ENCODE measurements around the gene KIFAP3.

Gene KIFAP3

DNA sequence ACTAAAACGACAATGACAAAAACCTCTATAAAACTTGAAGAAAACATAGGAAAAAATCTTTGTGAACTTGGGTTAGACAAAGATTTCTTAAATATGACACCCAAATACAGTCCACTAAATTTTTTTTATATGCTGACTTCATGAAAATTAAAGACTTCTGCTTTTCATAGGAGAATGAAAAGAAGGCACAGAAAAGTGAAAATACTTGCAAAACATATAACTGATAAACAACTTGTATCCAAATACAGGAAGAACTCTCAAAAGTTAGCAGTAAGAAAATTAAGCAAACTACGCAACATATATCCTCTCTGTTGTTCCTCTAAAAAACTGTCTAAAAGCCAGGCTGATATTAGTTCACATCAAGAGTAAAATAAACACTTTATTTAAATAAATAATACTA, 53.6 kb downstream of the KIFAP3 start:
- TF ChIP-seq TAF1 (IDR thresholded peaks at IDR 0.05; ENCODE audit: low read depth) (no peak), YY1 (IDR thresholded peaks at IDR 0.05; ENCODE audit: low read depth) (no peak), EP300 (IDR thresholded peaks at IDR 0.05; ENCODE audit: borderline replicate concordance) (no peak), NFIC (IDR thresholded peaks at IDR 0.05) (no peak), EGR1 (IDR thresholded peaks at IDR 0.05) (no peak), TCF12 (IDR thresholded peaks at IDR 0.05; ENCODE audit: low read depth) (no peak), REST (IDR thresholded peaks at IDR 0.05; ENCODE audit: low read depth) (no peak)
- TF ChIP-seq, protein P1, sequence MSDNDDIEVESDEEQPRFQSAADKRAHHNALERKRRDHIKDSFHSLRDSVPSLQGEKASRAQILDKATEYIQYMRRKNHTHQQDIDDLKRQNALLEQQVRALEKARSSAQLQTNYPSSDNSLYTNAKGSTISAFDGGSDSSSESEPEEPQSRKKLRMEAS (IDR thresholded peaks at IDR 0.05), result no peak

- TF ChIP-seq CREB1 (IDR thresholded peaks at IDR 0.05; ENCODE audit: low read depth) (no peak), EP300 (IDR thresholded peaks at IDR 0.05; ENCODE audit: borderline replicate concordance) (no peak), EGR1 (IDR thresholded peaks at IDR 0.05) (no peak), ZBTB7A (IDR thresholded peaks at IDR 0.05; ENCODE audit: low read depth) (no peak), YY1 (IDR thresholded peaks at IDR 0.05; ENCODE audit: low read depth) (no peak), TCF12 (IDR thresholded peaks at IDR 0.05; ENCODE audit: low read depth) (no peak)
- TF ChIP-seq, protein P2, sequence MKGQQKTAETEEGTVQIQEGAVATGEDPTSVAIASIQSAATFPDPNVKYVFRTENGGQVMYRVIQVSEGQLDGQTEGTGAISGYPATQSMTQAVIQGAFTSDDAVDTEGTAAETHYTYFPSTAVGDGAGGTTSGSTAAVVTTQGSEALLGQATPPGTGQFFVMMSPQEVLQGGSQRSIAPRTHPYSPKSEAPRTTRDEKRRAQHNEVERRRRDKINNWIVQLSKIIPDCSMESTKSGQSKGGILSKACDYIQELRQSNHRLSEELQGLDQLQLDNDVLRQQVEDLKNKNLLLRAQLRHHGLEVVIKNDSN (IDR thresholded peaks at IDR 0.05), result no peak
- TF ChIP-seq, protein P1 (IDR thresholded peaks at IDR 0.05), result no peak
Measured at GRCh38 chr1:170017478-170017877, 57.0 kb downstream of the KIFAP3 start.

GRCh38 chr1:170012920-170013319, 61.6 kb downstream of the KIFAP3 start:
- TF ChIP-seq RAD21 (IDR thresholded peaks at IDR 0.05; ENCODE audit: low read depth) (no peak), TEAD4 (IDR thresholded peaks at IDR 0.05) (no peak), YY1 (IDR thresholded peaks at IDR 0.05; ENCODE audit: low read depth) (no peak), EP300 (IDR thresholded peaks at IDR 0.05; ENCODE audit: borderline replicate concordance) (no peak), ZBTB7A (IDR thresholded peaks at IDR 0.05; ENCODE audit: low read depth) (no peak), TAF1 (IDR thresholded peaks at IDR 0.05; ENCODE audit: low read depth) (no peak), CEBPB (IDR thresholded peaks at IDR 0.05) (no peak), REST (IDR thresholded peaks at IDR 0.05; ENCODE audit: low read depth) (no peak), FOXM1 (IDR thresholded peaks at IDR 0.05; ENCODE audit: borderline replicate concordance, low read depth) (no peak), CREB1 (IDR thresholded peaks at IDR 0.05; ENCODE audit: low read depth) (no peak)
- TF ChIP-seq, protein P1 (IDR thresholded peaks at IDR 0.05), result no peak

DNA sequence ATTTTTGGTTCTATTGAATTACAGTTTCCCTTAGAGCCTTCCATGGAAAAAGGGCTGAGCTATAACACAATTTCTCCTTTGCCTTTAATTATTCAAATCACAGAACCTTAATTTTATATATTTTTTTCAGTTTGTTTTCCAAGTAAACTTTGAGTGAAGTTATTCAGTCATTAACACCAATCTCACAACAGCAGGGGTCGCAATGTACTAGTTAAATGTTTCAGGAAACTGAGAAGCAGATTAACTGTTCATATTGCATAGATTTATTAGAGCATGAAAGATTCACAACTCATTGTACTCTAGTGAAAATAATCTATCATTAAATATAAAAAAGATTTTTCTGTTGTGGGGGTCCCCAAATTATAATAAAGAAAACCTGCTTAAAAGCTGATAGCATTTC, 64.1 kb downstream of the KIFAP3 start:
- TF ChIP-seq RAD21 (IDR thresholded peaks at IDR 0.05; ENCODE audit: low read depth) (peak; percentile 45), CREB1 (IDR thresholded peaks at IDR 0.05; ENCODE audit: low read depth) (no peak)

DNA sequence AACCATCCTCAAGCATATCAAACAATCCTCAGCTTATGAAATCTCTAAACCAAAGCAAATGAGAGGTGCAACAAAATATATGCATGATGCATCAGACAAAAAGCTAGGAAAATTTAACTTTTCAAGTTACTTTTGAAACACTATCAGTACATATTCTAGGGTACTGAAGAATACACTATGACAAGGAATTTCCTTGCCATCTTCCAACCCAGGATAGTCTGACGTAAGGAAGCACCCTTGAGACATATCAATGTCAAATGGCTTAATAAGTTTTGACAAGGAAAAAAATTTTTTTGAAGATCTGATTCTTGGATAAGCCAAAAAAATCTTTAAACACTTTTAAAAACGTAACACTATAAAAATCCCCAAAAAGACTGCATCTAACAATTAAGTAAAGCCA, 64.9 kb downstream of the KIFAP3 start:
- TF ChIP-seq CEBPB (IDR thresholded peaks at IDR 0.05) (no peak), CREB1 (IDR thresholded peaks at IDR 0.05; ENCODE audit: low read depth) (no peak), REST (IDR thresholded peaks at IDR 0.05; ENCODE audit: low read depth) (no peak)

- TF ChIP-seq FOXM1 (IDR thresholded peaks at IDR 0.05; ENCODE audit: borderline replicate concordance, low read depth) (no peak), REST (IDR thresholded peaks at IDR 0.05; ENCODE audit: low read depth) (no peak), RAD21 (IDR thresholded peaks at IDR 0.05; ENCODE audit: low read depth) (no peak), TCF12 (IDR thresholded peaks at IDR 0.05; ENCODE audit: low read depth) (no peak), NFIC (IDR thresholded peaks at IDR 0.05) (no peak), TAF1 (IDR thresholded peaks at IDR 0.05; ENCODE audit: low read depth) (no peak), EGR1 (IDR thresholded peaks at IDR 0.05) (no peak), EP300 (IDR thresholded peaks at IDR 0.05; ENCODE audit: borderline replicate concordance) (no peak), CEBPB (IDR thresholded peaks at IDR 0.05) (no peak), ZBTB7A (IDR thresholded peaks at IDR 0.05; ENCODE audit: low read depth) (no peak), CREB1 (IDR thresholded peaks at IDR 0.05; ENCODE audit: low read depth) (no peak), TEAD4 (IDR thresholded peaks at IDR 0.05) (no peak), YY1 (IDR thresholded peaks at IDR 0.05; ENCODE audit: low read depth) (no peak)
- TF ChIP-seq, protein P2 (IDR thresholded peaks at IDR 0.05), result no peak
- TF ChIP-seq, protein P1 (IDR thresholded peaks at IDR 0.05), result no peak
Measured at GRCh38 chr1:170001266-170001665, 73.2 kb downstream of the KIFAP3 start.

Data from Ishikawa (cell line).